NCI-H82 (cell line): ENCODE results near the gene BHLHA15.
A peak's percentile ranks its signal among the peaks of the same experiment; 100 is the strongest.

Experiments
- DNase-seq: peaks from one replicate; lab custom pipeline; 2025; lab: John Stamatoyannopoulos, UW

The BHLHA15 gene

GRCh38 chr7:98225913-98226614, 14.8 kb downstream of the BHLHA15 start:
- no peak for DNase-seq

DNA sequence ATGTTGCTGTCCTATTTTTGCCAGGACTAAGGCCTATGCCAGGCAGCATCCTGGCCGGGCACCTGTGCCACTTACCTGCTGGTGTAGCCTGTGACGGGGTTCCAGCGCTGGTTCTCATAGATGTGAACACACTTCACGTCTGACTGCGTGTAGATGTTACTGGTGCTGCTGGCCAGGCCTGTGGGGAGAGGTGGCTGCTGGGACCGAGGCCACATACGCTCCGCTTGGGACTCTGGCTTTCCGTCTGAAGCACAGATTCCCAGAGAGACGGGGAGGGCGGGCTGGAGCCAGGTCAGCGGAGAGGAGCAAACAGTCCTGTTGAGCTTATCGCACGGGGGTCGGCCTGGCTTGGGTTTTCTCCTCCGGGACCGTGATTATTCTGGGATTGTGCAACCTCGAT, 16.7 kb downstream of the BHLHA15 start:
- no peak for DNase-seq

GRCh38 chr7:98228801-98229200, 17.6 kb downstream of the BHLHA15 start:
- DNase-seq: no peak

- no peak for DNase-seq
These were observed 18.2 kb downstream of the BHLHA15 start for GRCh38 chr7:98229441-98229840.

DNA sequence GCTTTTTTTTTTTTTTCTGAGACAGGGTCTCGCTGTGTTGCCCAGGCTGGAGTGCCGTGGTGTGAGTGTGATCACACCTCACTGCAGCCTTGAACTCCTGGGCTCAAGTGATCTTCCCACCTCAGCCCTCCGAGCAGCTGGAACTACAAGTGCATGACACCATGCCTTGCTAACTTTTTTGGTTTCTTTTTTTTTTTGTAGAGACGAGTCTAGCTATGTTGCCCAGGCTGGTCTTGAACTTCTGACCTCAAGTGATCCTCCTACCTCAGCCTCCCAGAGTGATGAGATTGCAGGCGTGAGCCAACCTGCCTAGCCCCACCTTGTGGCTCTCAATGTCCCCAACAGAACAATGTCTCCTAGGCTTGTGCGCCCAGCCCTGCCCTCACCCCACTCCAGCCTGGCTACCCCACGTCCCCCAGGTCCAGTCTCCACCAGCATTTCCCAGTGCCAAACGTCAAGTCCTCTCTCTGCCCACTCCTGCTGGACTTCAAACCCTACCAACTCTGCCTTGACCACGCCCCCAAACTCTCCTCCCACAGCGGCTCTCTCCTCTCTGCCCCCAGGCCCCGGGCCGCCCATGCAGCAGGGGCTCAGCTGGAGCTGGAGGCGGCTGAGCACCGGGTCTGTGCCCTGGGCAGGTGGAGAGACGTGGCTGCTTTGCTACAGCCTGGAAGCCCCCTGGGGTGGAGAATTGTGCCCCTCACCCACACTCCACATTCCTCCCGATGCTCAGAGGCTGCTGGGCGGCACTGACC, 18.9 kb downstream of the BHLHA15 start:
- DNase-seq: no peak

DNA sequence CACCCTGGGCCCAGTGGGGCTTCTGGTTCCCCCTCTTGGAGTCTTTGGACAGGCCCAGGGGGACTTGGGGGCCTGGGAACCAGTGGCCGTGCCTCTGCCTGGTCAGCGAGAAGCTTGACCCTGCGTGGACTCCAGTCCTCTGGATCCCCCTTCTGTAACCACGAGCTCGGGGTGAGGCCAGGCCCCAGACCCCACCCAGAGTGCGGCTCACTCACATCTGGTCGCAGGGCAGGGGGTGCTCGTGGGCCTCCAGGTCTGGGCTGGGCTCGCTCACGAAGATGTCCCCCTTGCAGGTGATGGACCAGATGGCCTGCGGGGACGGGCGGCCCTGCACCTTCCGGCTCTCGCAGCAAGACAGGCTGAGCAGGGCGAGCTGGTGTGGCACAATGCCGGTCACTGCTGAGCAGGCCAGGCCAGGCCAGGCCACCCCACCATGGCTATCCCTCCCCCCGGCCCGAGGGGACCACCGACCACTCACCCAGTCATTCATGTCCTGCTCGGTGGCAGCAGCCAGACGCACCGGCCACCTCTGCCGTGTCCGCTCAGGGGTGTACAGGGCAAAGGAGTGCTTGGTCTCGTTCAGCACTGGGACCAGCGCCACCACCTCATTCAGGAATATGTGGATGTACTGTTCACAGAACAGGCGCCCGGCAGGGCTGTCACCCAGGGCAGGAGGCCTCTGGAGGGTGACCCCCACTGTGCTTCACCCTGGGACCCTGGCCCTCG, 19.7 kb downstream of the BHLHA15 start:
- DNase-seq: no peak

GRCh38 chr7:98231493-98232262, 20.4 kb downstream of the BHLHA15 start:
- no peak for DNase-seq

- DNase-seq: no peak
These were observed 21.0 kb downstream of the BHLHA15 start for GRCh38 chr7:98232263-98232585.

- no peak for DNase-seq
These were observed 21.6 kb downstream of the BHLHA15 start for GRCh38 chr7:98232799-98233198.

GRCh38 chr7:98233219-98234070, 22.2 kb downstream of the BHLHA15 start:
- no peak for DNase-seq

DNA sequence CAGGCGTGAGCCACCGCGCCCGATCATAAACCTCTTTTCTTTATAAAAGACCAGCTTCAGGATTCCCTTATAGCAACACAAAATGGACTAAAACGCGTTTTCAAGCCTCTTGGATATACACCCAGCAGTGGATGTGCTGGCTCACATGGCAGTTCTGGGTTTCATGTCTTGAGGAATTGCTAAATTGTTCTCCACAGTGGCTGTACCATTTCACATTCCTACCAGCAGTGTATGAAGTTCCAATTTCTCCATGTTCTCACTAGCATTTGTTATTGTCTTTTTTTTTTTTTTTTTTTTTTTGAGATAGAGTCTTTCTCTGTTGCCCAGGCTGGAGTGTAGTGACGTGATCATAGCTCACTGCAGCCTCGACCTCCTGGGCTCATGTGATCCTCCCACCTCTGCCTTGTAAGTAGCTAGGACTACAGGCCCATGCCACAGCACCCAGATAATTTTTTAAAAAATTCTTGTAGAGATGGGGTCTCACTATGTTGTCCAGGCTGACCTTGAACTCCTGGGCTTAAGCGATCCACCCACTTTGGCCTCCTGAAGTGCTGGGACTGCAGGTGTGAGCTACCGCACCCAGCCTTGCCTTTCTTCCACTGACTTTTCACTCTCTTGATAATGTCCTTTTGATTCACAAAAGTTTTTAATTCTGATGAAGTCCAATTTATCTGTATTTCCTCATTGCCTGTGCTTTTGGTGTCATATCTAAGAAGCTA, 23.3 kb downstream of the BHLHA15 start:
- DNase-seq: no peak

DNA sequence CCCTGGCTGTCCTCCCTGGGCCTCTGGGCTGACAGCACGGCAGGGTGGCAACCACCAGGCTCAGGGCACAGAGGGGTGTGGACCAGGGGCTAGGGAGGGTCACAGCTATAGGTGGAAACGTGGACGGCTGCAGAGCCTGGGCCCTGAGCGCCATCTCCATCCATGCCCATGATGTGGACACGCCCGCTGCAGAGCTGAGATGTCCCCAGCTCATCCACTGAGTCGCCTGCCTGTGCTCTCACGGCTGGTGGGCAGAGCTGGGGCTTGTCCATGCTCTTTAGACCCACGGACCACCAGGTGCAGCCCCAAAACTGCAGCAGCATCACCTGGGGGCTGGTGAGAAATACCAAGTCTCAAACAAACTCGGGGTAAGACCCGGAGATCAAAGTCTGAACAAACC, 24.7 kb downstream of the BHLHA15 start:
- no peak for DNase-seq

DNA sequence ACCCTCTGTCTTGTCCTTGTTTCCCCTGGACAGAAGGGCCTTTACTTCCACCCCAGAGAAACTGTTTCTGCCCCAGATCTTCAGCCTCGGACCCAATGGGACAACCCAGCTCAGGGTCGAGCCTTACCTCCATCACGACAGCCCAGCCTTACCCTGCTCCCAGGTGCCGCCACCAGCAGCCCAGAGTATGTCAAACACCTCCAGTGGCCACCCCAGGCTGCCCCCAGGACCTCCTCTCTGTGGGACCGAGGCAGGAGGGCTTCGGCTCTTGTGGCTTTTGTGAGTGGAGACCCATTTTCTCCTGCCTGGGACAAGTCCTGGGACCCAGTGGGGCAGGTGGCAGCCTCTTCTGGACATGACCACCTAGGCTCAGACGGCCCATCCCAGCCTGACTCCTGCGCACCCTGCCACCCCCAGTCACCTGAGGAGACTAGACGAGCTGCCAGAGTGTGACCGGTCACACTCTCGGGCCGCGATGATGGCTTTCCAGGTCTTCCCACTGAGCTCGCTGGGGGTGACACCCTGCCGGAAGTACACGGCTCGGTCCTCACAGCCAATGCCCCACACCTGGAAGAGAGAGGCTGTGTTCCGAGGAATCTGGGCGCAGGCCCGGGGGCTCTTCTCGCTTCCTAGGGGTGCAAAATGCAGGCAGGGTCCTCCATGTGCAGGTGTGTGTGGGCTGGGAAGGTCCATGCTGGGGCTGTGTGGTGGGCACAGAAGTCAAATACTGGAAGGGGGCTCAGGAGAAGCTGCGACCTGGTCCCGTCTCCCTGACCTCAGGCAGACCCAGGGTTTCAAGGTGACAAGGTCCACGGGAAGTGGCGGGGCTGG, 25.3 kb downstream of the BHLHA15 start:
- DNase-seq: no peak

DNA sequence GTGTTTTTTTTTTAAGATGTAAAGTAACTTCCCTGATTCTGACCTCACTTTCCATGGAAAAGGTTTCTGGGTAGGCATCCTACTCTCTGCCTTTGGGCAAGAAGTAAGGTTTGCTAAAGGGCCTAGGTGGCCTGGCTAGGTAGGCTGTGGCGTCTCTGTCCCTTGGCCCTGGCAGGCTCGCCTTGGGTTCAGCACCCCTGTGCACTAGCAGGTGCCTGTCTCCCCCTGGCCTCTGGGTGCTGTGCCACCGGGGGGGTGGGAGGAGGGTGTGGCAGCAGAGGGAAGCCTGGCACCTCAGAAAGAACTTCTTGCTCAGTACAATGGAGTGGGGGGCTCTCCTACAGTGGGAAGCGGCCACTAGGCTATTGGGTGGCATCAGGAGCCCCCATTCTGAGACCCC, 26.8 kb downstream of the BHLHA15 start:
- no peak for DNase-seq

DNA sequence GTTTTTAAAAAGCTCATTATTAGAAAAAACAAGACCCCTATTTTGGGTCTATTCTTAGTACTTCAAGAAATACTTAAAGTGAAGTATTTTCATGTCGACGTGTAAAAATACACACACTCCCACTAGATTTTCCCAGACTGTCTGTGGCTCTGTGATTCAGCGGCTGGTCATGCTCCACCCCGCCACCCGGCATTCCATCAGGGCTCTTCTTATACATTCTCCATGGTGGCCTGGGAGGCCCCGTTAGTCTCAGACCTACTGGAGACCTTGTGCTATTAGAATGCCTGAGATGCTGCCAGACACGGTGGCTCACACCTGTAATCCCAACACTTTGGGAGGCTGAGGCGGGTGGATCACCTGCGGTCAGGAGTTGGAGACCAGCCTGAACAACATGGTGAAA, 27.7 kb downstream of the BHLHA15 start:
- DNase-seq: no peak

GRCh38 chr7:98240961-98241673, 29.9 kb downstream of the BHLHA15 start:
- peak; percentile 49 for DNase-seq

- DNase-seq: no peak
These were observed 30.5 kb downstream of the BHLHA15 start for GRCh38 chr7:98241674-98242241.

DNA sequence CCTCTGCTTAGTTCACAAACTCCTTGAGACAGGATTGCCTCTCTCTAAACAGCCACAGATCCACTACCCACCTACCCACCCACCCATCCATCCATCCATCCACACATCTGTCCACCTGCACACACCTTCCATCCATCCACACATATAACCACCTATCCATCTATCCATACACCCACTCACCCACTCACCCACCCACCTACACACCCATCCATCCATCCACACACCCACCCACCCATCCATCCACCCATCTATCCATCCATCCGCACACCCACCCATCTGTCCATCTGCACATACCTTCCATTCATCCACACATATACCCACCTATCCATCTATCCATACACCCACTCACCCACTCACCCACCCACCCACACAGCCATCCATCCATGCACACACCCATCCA, 31.1 kb downstream of the BHLHA15 start:
- DNase-seq: no peak

DNA sequence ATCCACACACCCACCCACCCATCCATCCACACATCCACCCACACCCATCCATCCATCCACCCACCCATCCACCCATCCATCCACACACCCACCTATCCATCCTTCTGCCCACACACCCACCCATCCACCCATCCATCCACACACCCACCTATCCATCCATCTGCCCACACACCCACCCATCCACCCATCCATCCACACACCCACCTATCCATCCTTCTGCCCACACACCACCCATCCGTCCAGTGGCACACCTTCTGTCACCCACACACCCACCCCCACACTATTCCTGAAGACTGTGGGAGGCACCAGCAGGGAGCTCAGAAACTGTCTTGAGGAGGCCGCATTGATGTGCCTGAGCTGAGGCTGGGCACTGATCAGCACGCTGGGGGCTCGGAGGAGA, 31.7 kb downstream of the BHLHA15 start:
- no peak for DNase-seq
